GM18526 (cell line): ENCODE measurements around the gene SLC39A2.

Experiments
- POLR2A ChIP-seq: IDR thresholded peaks from 3 replicates; pipeline ENCODE4 v1.6.1; 2011; ENCODE audit not compliant: insufficient read length; ENCODE audit errors: extremely low read depth

The SLC39A2 gene

GRCh38 chr14:20989471-20989786 lies 9.7 kb upstream of the SLC39A2 start:
- TF ChIP-seq POLR2A = no peak

GRCh38 chr14:20989787-20990600 lies 9.1 kb upstream of the SLC39A2 start, which contains the start of gene METTL17:
METTL17 (plus strand) TSS chr14:20989980; CDS start chr14:20990003, 23 bp downstream.
- peak; percentile 81 for TF ChIP-seq POLR2A

DNA sequence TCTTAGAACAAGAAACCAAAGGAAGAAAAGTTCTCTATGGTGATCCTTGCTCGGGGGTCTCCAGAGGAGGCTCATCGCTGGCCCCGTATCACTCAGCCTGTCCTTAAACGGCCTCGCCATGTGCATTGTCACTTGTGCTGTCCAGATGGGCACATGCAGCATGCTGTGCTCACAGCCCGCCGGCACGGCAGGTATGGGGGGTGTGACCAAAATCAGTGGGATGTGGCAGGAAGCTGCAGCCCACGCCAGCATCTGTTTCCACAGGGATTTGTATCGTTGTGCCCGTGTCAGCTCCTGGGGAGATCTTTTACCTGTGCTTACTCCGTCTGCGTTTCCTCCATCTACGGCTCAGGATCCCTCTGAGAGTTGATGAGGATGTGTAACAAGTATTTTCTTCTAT lies 2.6 kb upstream of the SLC39A2 start:
- no peak for TF ChIP-seq POLR2A

GRCh38 chr14:20997115-20997514 lies 2.0 kb upstream of the SLC39A2 start:
- no peak for TF ChIP-seq POLR2A

DNA sequence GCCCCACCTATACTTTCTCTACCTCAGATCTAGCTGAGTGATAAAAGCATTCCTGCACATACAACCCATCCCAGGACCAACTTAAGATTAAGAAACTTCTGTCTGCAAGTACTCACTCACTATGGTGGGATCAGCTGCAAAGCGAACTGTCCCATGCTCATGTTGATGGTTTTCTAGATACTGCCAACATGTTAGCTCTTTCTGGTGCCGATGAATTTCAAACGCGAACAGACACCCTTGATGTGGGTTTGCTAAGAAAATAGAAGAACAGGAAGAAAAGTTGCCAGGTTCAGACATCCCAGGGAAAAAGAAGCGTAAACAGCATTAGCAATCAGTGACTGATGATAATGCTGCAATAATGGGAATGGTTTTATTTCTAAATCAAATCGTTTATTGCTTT lies 1.5 kb upstream of the SLC39A2 start:
- no peak for TF ChIP-seq POLR2A

DNA sequence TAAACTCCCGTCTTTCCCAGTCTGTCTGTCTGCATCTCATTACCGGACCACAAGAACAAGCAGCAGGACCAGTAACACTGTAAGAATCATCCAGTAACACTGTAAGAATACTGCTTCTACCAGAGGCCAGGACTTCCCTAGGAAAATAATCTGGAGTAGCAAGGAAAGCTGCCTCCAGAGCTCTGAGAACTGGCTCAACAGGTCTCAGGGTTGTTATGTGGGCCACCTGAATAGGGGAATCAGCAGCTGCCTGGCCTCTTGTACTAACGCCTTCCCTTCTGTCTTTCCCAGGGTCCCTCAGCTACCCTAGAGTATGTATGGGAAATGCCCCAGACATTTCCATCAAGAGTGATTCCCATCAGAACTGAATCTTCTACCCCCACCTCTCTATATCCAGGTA lies 954 bp upstream of the SLC39A2 start:
- TF ChIP-seq POLR2A = no peak

DNA sequence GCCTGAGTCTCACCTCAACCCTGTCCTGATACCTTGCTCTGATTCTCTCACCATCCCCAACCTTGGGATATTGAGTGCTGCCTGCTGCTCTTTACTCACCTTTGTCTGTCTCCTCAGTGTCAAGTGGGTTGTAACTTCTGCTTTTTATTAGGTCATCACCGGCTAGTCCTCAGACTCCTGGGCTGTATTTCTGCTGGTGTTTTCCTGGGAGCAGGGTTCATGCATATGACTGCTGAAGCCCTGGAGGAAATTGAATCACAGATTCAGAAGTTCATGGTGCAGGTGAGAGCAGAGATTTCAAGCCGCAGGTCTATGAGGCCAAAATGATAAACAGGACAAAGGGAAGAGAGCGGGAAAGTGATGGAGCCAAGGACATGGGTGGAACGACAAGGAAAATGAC lies 498 bp downstream of the SLC39A2 start:
- TF ChIP-seq POLR2A = no peak

DNA sequence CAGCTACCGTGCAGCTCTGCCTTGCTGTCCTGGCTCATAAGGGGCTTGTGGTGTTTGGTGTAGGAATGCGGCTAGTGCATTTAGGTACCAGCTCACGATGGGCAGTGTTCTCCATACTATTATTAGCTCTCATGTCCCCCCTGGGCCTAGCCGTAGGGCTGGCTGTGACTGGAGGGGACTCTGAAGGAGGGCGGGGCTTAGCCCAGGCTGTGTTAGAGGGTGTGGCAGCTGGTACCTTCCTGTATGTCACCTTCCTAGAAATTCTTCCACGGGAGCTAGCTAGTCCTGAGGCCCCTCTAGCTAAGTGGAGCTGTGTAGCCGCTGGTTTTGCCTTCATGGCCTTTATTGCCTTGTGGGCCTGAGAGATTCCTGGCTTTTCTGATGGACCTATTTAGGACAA lies 2.1 kb downstream of the SLC39A2 start:
- TF ChIP-seq POLR2A = no peak

GRCh38 chr14:21003788-21004346 lies 4.8 kb downstream of the SLC39A2 start:
- TF ChIP-seq POLR2A = no peak

DNA sequence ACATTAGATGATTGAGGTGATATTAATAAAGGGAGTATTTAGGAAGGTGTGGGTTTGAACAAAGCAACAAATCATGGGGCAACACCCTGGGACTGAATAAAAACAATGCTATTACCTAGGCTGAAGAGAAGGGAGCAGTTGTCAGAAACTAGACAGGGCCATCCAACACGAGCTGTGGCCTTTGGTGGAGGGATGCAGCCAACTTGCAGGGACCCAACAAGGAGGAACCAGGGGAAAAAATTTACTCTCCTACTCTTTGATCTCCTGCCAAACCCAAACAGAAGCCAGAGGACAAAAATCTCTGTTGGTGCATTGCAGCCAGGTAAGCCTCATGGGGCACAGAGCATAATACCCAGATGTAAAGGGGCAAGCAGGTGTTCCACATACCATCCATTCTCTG lies 12.0 kb downstream of the SLC39A2 start:
- no peak for TF ChIP-seq POLR2A

GRCh38 chr14:21014761-21015190 lies 15.7 kb downstream of the SLC39A2 start:
- TF ChIP-seq POLR2A = no peak

- TF ChIP-seq POLR2A = no peak
Measured at GRCh38 chr14:21015312-21015711, 16.2 kb downstream of the SLC39A2 start.

DNA sequence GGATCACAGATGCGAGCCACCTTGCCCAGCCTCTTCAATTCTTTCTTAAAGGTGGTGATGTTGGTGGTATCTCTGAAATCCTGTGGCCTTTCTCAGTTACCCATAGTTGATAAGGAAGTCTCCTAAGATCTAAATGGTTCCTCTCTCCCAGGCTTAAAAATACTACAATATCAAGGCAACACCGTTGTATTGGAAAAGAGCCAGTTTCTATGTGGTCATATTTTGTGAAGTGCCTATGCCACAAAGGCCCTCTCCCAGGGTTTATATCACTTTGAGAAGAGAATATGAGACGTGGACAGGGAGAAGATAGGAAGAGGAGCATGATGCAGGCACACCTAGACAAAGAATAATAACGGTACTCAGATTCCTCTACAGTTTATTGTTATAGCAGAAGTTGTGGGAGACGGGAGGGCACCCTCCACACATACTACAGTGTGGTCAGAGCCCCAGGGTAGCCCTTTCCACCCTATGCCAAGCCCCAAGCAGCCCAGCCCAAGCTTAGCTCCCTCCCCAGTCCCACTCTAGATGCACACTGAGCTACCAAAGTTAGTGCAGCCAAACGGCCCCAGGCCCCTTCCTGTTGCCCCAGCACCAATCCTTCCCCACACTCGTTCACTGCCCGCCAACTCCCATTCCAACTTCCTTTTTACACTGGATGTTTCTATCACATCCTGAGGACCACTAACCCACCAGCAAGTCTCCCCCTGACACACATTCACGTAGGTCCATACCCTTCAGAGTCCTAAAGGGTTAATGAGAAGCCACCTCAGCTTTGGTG lies 17.5 kb downstream of the SLC39A2 start:
- no peak for TF ChIP-seq POLR2A

DNA sequence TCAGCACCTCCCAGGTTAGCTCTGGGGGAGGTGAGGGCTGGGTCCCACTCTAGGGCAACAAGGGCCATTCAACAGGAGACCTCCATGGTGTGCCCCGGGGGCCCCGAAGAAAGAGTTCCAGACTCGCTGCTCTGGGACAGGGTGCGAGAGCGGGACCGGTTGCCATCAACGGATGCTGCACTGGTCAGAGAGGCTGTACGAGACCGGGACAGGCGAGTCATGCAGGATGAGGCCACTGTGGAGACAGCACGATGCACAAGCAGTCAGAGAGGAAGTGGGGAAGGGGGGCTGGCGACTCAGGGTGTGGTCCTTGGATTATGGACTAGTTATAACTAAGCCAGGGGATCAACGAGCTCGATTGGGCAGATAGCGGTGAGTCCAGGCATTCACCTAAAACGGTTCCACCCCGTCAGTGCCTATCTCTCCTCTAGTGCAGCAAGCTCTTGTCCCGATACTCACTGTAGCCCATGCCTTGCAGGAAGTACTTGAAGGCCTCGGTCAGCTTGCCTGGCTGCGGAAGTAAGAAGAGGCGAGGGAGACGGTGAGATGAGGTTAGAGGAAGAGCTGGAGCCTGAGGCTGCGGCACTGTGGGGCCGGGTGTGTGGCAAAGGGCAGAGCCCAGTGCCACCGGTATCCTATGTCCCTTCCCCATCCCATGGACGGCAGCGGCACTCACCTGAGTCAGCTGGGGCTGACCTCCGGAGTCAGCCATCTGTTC lies 18.6 kb downstream of the SLC39A2 start:
- TF ChIP-seq POLR2A = no peak

GRCh38 chr14:21018286-21018685 lies 19.2 kb downstream of the SLC39A2 start:
- TF ChIP-seq POLR2A = no peak
